CD4-positive, alpha-beta T cell treated with Interleukin-4 for 1 hour (primary cell): ENCODE data around the gene MRPL37.

Source experiments
- DNase-seq, 2 donors: peaks; one replicate each; pipeline ENCODE4 v3.0.0-alpha.2; 2020 to 2022

MRPL37 gene

DNA sequence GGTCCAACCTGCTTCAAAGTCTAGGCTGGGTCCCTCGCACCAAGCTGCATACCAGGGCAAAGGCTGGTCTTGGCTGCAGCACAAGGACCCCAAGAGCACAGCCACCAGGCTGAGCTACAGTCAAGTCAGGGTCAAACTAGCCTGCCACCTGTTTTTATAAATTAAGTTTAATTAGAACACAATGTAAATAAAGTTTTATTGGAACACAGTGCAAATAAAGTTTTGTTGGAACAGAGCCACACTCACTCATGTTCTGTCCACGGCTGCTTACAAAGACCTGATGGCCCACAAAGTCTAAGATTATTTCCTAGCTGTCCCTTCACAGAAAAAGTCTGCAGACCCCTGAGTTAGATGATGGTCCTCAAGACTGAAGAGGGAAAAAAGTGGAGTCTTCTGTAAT, 66.2 kb downstream of the MRPL37 start:
- DNase-seq: no peak

DNA sequence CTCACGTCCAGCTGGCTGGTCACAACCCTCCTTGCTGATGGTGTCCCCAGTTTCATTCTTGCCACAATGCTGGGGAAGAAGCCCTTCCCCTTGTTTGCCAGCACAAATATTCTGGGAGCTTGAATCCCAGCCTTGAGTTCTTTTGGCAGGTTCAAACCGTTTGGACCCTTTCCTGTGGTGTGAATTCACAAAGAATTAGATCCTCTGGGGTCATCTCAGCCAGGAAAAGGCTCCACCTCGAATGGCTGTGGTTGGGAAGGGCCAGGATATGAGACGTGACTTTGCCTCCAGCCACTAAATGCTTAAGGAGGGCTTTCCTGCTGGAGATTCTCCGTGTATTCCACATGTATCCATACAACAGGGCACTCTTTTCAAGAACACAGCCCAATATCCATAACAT, 66.9 kb downstream of the MRPL37 start:
- DNase-seq: no peak
